Neuronal stem cell (in vitro differentiated cells): ENCODE data around the gene SSX7.
"Not testable (repeated sequence)": the region's sequence is repeated elsewhere in the genome, so short reads cannot be mapped to it uniquely, and the experiment has no call there.

Experiments used
- DNase-seq: peaks from one replicate; pipeline ENCODE4 v3.0.0-alpha.2; 2013; ENCODE audit warnings: low spot score
- H2AFZ ChIP-seq: one replicate; pipeline ENCODE4 v1.6.1; 2013; ENCODE audit warnings: mild to moderate bottlenecking, low read length, inconsistent platforms
- H2AK5ac ChIP-seq: 2 replicates; pipeline ENCODE4 v1.6.1; 2013; ENCODE audit warnings: low read depth, mild to moderate bottlenecking, inconsistent platforms, low read length, moderate library complexity, mixed read lengths
- H2BK120ac ChIP-seq: 2 replicates; pipeline ENCODE4 v1.6.1; 2013; ENCODE audit warnings: low read depth, mild to moderate bottlenecking, inconsistent platforms, low read length, moderate library complexity, mixed read lengths
- H2BK12ac ChIP-seq: one replicate; pipeline ENCODE4 v1.6.1; 2013; ENCODE audit warnings: low read length, inconsistent platforms
- H2BK15ac ChIP-seq: 2 replicates; pipeline ENCODE4 v1.6.1; 2013; ENCODE audit warnings: mild to moderate bottlenecking, low read length, inconsistent platforms, mixed read lengths
- H2BK5ac ChIP-seq: one replicate; pipeline ENCODE4 v1.6.1; 2013; ENCODE audit warnings: inconsistent platforms, mild to moderate bottlenecking, low read length, moderate library complexity
- H3K14ac ChIP-seq: one replicate; pipeline ENCODE4 v1.6.1; 2013; ENCODE audit warnings: low read length, inconsistent platforms
- H3K18ac ChIP-seq: 2 replicates; pipeline ENCODE4 v1.6.1; 2013; ENCODE audit warnings: low read length, inconsistent platforms
- H3K23ac ChIP-seq: 2 replicates; pipeline ENCODE4 v1.6.1; 2013; ENCODE audit warnings: low read depth, mild to moderate bottlenecking, mixed read lengths, low read length, inconsistent platforms; ENCODE audit not compliant: poor library complexity
- H3K27ac ChIP-seq: replicated peaks from 3 replicates; pipeline ENCODE4 v1.5.1; 2013; ENCODE audit warnings: low read length, inconsistent platforms
- H3K27me3 ChIP-seq, 3 experiments: 2 replicates each; pipeline ENCODE4 v1.6.1; 2013; ENCODE audit warnings: low read length in 3 of 3, mild to moderate bottlenecking in 2 of 3, inconsistent platforms in 1 of 3, low read depth in 1 of 3, mixed read lengths in 1 of 3, moderate library complexity in 1 of 3; ENCODE audit not compliant: control insufficient read depth in 3 of 3, insufficient read depth in 3 of 3
- H3K36me3 ChIP-seq, 2 donors: replicated peaks in 1 of 2; 2 replicates each; pipeline ENCODE4 v1.6.1; 2013; ENCODE audit warnings: low read length in 2 of 2; ENCODE audit not compliant: control insufficient read depth in 2 of 2, insufficient read depth in 2 of 2
- H3K4ac ChIP-seq: 2 replicates; pipeline ENCODE4 v1.6.1; 2013; ENCODE audit warnings: inconsistent platforms, mild to moderate bottlenecking, low read length, moderate library complexity
- H3K4me1 ChIP-seq, 2 donors: 1 replicate in 1 of 2; 2 replicates in 1 of 2; pipeline ENCODE4 v1.6.1; 2013; ENCODE audit warnings: low read length in 2 of 2, low read depth in 1 of 2; ENCODE audit not compliant: control insufficient read depth in 2 of 2, insufficient read depth in 1 of 2
- H3K4me2 ChIP-seq: one replicate; pipeline ENCODE4 v1.6.1; 2013; ENCODE audit warnings: mild to moderate bottlenecking, low read length, inconsistent platforms; ENCODE audit not compliant: insufficient read depth, poor library complexity, severe bottlenecking
- H3K4me3 ChIP-seq, 2 donors: 2 replicates each; pipeline ENCODE4 v1.5.1; 2013; ENCODE audit warnings: low read length in 2 of 2, mild to moderate bottlenecking in 2 of 2, inconsistent platforms in 1 of 2, moderate library complexity in 1 of 2
- H3K79me1 ChIP-seq: one replicate; pipeline ENCODE4 v1.6.1; 2013; ENCODE audit warnings: low read depth, mild to moderate bottlenecking, inconsistent platforms, low read length, moderate library complexity
- H3K9ac ChIP-seq: one replicate; pipeline ENCODE4 v1.6.1; 2013; ENCODE audit warnings: mild to moderate bottlenecking, low read depth, low read length, inconsistent platforms; ENCODE audit not compliant: poor library complexity
- H3K9me3 ChIP-seq, 2 donors: replicated peaks in 1 of 2; 2 replicates each; pipeline versions ENCODE3 to v1.6.1; 2013; ENCODE audit warnings: low read length in 2 of 2, mild to moderate bottlenecking in 2 of 2, inconsistent platforms in 1 of 2, low read depth in 1 of 2, mixed read lengths in 1 of 2, moderate library complexity in 1 of 2; ENCODE audit not compliant: control insufficient read depth in 2 of 2, insufficient read depth in 1 of 2
- H4K8ac ChIP-seq: one replicate; pipeline ENCODE4 v1.6.1; 2013; ENCODE audit warnings: low read depth, mild to moderate bottlenecking, inconsistent platforms, low read length, moderate library complexity
- H4K91ac ChIP-seq: one replicate; pipeline ENCODE4 v1.6.1; 2013; ENCODE audit warnings: low read length, low read depth, mild to moderate bottlenecking, inconsistent platforms; ENCODE audit not compliant: poor library complexity
- WGBS, 2 donors: extraction: QIAGEN DNeasy Blood & Tissue Kit; methylation state at CpG; one replicate each; pipeline ENCODE4 v1.1.7; 2013; ENCODE audit warnings: missing lambda C conversion rate in 2 of 2, mixed read lengths in 1 of 2; ENCODE audit not compliant: insufficient read length in 2 of 2, insufficient replicate concordance in 1 of 2; ENCODE audit errors: extremely low coverage in 2 of 2; 5-methylcytosine and 5-hydroxymethylcytosine counted together

SSX7 gene

GRCh38 chrX:52608961-52609360 is 45.7 kb downstream of the SSX7 start:
- H3K79me1 ChIP-seq = no peaks in the 10 kb centered on the region
- no peak overlapping the region for H4K8ac ChIP-seq
- no peaks in the 10 kb centered on the region for H3K36me3 ChIP-seq
- no peak overlapping the region for H2BK120ac ChIP-seq
- H2BK5ac ChIP-seq = no peak overlapping the region
- H3K23ac ChIP-seq = no peak overlapping the region
- H3K27me3 ChIP-seq = peaks cover 0 to 5% (median 0%) of the 10 kb centered on the region in 3 experiments
- H2BK12ac ChIP-seq = no peak overlapping the region
- H3K9me3 ChIP-seq = no peaks in the 10 kb centered on the region
- H3K18ac ChIP-seq = no peak overlapping the region
- H3K27ac ChIP-seq = no peak overlapping the region
- no CpG with 5 or more reads among the region's 1 CpG for WGBS, 2 donors
- H2BK15ac ChIP-seq = no peak overlapping the region
- no peak overlapping the region for H2AFZ ChIP-seq
- no peak overlapping the region for H3K14ac ChIP-seq
- H2AK5ac ChIP-seq = no peak overlapping the region
- H3K4me1 ChIP-seq = no peaks in the 10 kb centered on the region
- H4K91ac ChIP-seq = no peak overlapping the region
- no peak overlapping the region for H3K9ac ChIP-seq
- no peak overlapping the region for H3K4me3 ChIP-seq
- no peak overlapping the region for H3K4me2 ChIP-seq
- H3K4ac ChIP-seq = no peak overlapping the region
- DNase-seq = no peak

- not testable (repeated sequence) for H3K36me3 ChIP-seq, H3K4ac ChIP-seq, H2BK5ac ChIP-seq, DNase-seq, H3K4me1 ChIP-seq, H3K9ac ChIP-seq, H3K14ac ChIP-seq, H3K4me2 ChIP-seq, H2BK120ac ChIP-seq, H3K4me3 ChIP-seq, H3K79me1 ChIP-seq, H4K91ac ChIP-seq, H3K18ac ChIP-seq, H3K27me3 ChIP-seq, H3K27ac ChIP-seq, H3K9me3 ChIP-seq, H2AK5ac ChIP-seq, H2AFZ ChIP-seq, H2BK12ac ChIP-seq, H3K23ac ChIP-seq, H4K8ac ChIP-seq, H2BK15ac ChIP-seq
- no CpG with 5 or more reads among the region's 8 CpGs for WGBS, 2 donors
Observed at GRCh38 chrX:52603151-52603550, 51.5 kb downstream of the SSX7 start.

- peaks cover 0 to 5% (median 0%) of the 10 kb centered on the region in 3 experiments for H3K27me3 ChIP-seq
- WGBS, 2 donors = no CpG with 5 or more reads among the region's 7 CpGs
- no peaks in the 10 kb centered on the region for H3K36me3 ChIP-seq
- H3K23ac ChIP-seq = no peak overlapping the region
- no peak overlapping the region for H3K4ac ChIP-seq
- H2AK5ac ChIP-seq = no peak overlapping the region
- H3K18ac ChIP-seq = no peak overlapping the region
- DNase-seq = no peak
- H2AFZ ChIP-seq = no peak overlapping the region
- H4K91ac ChIP-seq = no peak overlapping the region
- H3K14ac ChIP-seq = no peak overlapping the region
- no peak overlapping the region for H2BK120ac ChIP-seq
- no peaks in the 10 kb centered on the region for H3K4me1 ChIP-seq
- no peak overlapping the region for H2BK5ac ChIP-seq
- no peak overlapping the region for H3K27ac ChIP-seq
- H4K8ac ChIP-seq = no peak overlapping the region
- no peak overlapping the region for H3K9ac ChIP-seq
- no peak overlapping the region for H3K4me2 ChIP-seq
- H3K9me3 ChIP-seq = no peaks in the 10 kb centered on the region
- H2BK15ac ChIP-seq = no peak overlapping the region
- H3K79me1 ChIP-seq = no peaks in the 10 kb centered on the region
- no peak overlapping the region for H3K4me3 ChIP-seq
- no peak overlapping the region for H2BK12ac ChIP-seq
Observed at GRCh38 chrX:52598886-52599285, 55.8 kb downstream of the SSX7 start.

- H2AK5ac ChIP-seq = no peak overlapping the region
- no peak overlapping the region for H3K4ac ChIP-seq
- H3K27ac ChIP-seq = no peak overlapping the region
- no CpG with 5 or more reads among the region's 6 CpGs for WGBS, 2 donors
- no peak for DNase-seq
- peaks cover 0 to 8% (median 0%) of the 10 kb centered on the region in 3 experiments for H3K27me3 ChIP-seq
- no peak overlapping the region for H3K18ac ChIP-seq
- no peak overlapping the region for H3K14ac ChIP-seq
- H2BK5ac ChIP-seq = no peak overlapping the region
- no peak overlapping the region for H2BK12ac ChIP-seq
- no peak overlapping the region for H2AFZ ChIP-seq
- no peak overlapping the region for H3K4me2 ChIP-seq
- no peak overlapping the region for H2BK120ac ChIP-seq
- H3K4me1 ChIP-seq = no peaks in the 10 kb centered on the region
- H4K8ac ChIP-seq = no peak overlapping the region
- no peak overlapping the region for H3K4me3 ChIP-seq
- H4K91ac ChIP-seq = no peak overlapping the region
- no peak overlapping the region for H2BK15ac ChIP-seq
- no peak overlapping the region for H3K9ac ChIP-seq
- no peaks in the 10 kb centered on the region for H3K9me3 ChIP-seq
- H3K79me1 ChIP-seq = no peaks in the 10 kb centered on the region
- H3K23ac ChIP-seq = no peak overlapping the region
- no peaks in the 10 kb centered on the region for H3K36me3 ChIP-seq
Observed at GRCh38 chrX:52594658-52595057, 60.0 kb downstream of the SSX7 start.
